Measurements from ENCODE around the gene OR2V1.
"Not testable (repeated sequence)": the region's sequence is repeated elsewhere in the genome, so short reads cannot be mapped to it uniquely, and the experiment has no call there.

Gene OR2V1

GRCh38 chr5:181159286-181160151 is 28.6 kb upstream of the OR2V1 start:
- peak; percentile 89 for DNase-seq

GRCh38 chr5:181158869-181159268 is 27.9 kb upstream of the OR2V1 start:
- no peak for DNase-seq

- no peak for DNase-seq
Observed at GRCh38 chr5:181156758-181157157, 25.8 kb upstream of the OR2V1 start.

- DNase-seq = no peak
Observed at GRCh38 chr5:181153814-181154213, 22.8 kb upstream of the OR2V1 start.

GRCh38 chr5:181152406-181152805 is 21.4 kb upstream of the OR2V1 start:
- no peak for DNase-seq

GRCh38 chr5:181151146-181151545 is 20.2 kb upstream of the OR2V1 start:
- DNase-seq = no peak

GRCh38 chr5:181149806-181150733 is 19.1 kb upstream of the OR2V1 start:
- no peak for DNase-seq

GRCh38 chr5:181149355-181149754 is 18.4 kb upstream of the OR2V1 start:
- no peak for DNase-seq

- DNase-seq = not testable (repeated sequence)
Observed at GRCh38 chr5:181146927-181147636, 16.1 kb upstream of the OR2V1 start, which contains the start of gene OR2V2. TSS of gene OR2V2 (plus strand) at chr5:181147586. CDS start at chr5:181154943, 7,357 bp downstream.

GRCh38 chr5:181145133-181145532 is 14.2 kb upstream of the OR2V1 start:
- DNase-seq = no peak

GRCh38 chr5:181142054-181142453 is 11.1 kb upstream of the OR2V1 start:
- DNase-seq = no peak

GRCh38 chr5:181140766-181141165 is 9.8 kb upstream of the OR2V1 start:
- DNase-seq = no peak

- DNase-seq = no peak
Observed at GRCh38 chr5:181138258-181138657, 7.3 kb upstream of the OR2V1 start.

GRCh38 chr5:181136361-181136955 is 5.5 kb upstream of the OR2V1 start:
- no peak for DNase-seq

- DNase-seq = no peak
Observed at GRCh38 chr5:181134259-181134658, 3.3 kb upstream of the OR2V1 start.

GRCh38 chr5:181133610-181134231 is 2.8 kb upstream of the OR2V1 start:
- no peak for DNase-seq

GRCh38 chr5:181133083-181133482 is 2.1 kb upstream of the OR2V1 start:
- no peak for DNase-seq

GRCh38 chr5:181131514-181131913 is 545 bp upstream of the OR2V1 start:
- DNase-seq = no peak

GRCh38 chr5:181130081-181130480 is 888 bp downstream of the OR2V1 start:
- not testable (repeated sequence) for DNase-seq

GRCh38 chr5:181129601-181130000 is 1.4 kb downstream of the OR2V1 start:
- no peak for DNase-seq

- DNase-seq = no peak
Observed at GRCh38 chr5:181127907-181128626, 2.9 kb downstream of the OR2V1 start.
